A549 (cell line): ENCODE data around the gene ST3GAL6.

Source experiments
- HDAC2 ChIP-seq: fragments of 200-600 bp; sonication (generic); IDR thresholded peaks from 2 replicates; pipeline ENCODE4 v1.6.1; 2016
- JUN ChIP-seq, 2 experiments: fragments of >200 bp; sonication (Bioruptor Twin); formaldehyde crosslinking; IDR thresholded peaks; 2 replicates in 1 of 2; 3 replicates in 1 of 2; pipeline ENCODE4 v1.6.1; 2016 to 2017
- JUNB ChIP-seq: fragments of >200 bp; sonication (Bioruptor Twin); formaldehyde crosslinking; IDR thresholded peaks from 2 replicates; pipeline ENCODE4 v1.6.1; 2016
- POLR2A ChIP-seq: IDR thresholded peaks from 2 replicates; pipeline ENCODE4 v1.6.1; 2012; ENCODE audit warnings: mild to moderate bottlenecking, low read length
- RAD21 ChIP-seq, 2 experiments: fragments of >200 bp in 1 of 2; sonication (Bioruptor Twin) in 1 of 2; formaldehyde crosslinking in 1 of 2; IDR thresholded peaks in 1 of 2; conservative IDR thresholded peaks in 1 of 2; 2 replicates in 1 of 2; 3 replicates in 1 of 2; pipeline ENCODE4 v1.6.1; 2012 to 2018; ENCODE audit warnings: inconsistent platforms in 1 of 2
- TF ChIP-seq, protein P1 (sequence below): fragments of >200 bp; sonication (Bioruptor Twin); formaldehyde crosslinking; IDR thresholded peaks from 3 replicates; pipeline ENCODE4 v1.5.1; 2016
- TF ChIP-seq, protein P2 (sequence below): fragments of 250-450 bp; sonication (Bioruptor Pico); IDR thresholded peaks from 2 replicates; pipeline ENCODE4 v1.5.0; 2021; ENCODE audit warnings: mild to moderate bottlenecking, moderate library complexity, borderline replicate concordance
- TF ChIP-seq, protein P3 (sequence below): fragments of 200-600 bp; sonication (generic); IDR thresholded peaks from 2 replicates; pipeline ENCODE4 v1.6.1; 2016; ENCODE audit warnings: antibody characterized with exemption, mild to moderate bottlenecking, moderate library complexity

DNA sequence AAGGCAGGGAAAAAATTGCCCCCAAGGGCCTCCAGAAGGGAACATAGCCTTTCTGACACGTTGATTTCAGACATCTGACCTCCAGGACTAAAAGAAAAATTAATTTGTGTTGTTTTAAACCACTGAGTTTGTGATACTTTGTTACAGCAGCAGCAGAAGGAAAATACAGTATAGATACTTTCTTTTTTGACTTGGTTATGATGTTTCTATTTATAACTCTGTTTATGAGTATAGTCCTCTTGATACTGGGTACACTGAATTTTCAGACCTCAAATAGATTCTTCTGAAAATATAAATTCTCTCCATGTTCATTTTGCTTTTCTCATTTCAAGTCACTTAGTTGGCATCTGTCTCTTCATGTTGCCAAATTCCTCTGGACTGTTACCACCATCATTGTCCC is 44.4 kb upstream of the ST3GAL6 start:
- TF ChIP-seq, protein P1, sequence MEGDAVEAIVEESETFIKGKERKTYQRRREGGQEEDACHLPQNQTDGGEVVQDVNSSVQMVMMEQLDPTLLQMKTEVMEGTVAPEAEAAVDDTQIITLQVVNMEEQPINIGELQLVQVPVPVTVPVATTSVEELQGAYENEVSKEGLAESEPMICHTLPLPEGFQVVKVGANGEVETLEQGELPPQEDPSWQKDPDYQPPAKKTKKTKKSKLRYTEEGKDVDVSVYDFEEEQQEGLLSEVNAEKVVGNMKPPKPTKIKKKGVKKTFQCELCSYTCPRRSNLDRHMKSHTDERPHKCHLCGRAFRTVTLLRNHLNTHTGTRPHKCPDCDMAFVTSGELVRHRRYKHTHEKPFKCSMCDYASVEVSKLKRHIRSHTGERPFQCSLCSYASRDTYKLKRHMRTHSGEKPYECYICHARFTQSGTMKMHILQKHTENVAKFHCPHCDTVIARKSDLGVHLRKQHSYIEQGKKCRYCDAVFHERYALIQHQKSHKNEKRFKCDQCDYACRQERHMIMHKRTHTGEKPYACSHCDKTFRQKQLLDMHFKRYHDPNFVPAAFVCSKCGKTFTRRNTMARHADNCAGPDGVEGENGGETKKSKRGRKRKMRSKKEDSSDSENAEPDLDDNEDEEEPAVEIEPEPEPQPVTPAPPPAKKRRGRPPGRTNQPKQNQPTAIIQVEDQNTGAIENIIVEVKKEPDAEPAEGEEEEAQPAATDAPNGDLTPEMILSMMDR = no peak
- TF ChIP-seq JUNB (no peak), POLR2A (no peak), JUN (IDR thresholded peaks at IDR 0.05) (no peak), HDAC2 (no peak), RAD21 (conservative IDR thresholded peaks at IDR 0.05 in 1 of 2, IDR thresholded peaks at IDR 0.05 in 1 of 2) (no peak)
- TF ChIP-seq, protein P2, sequence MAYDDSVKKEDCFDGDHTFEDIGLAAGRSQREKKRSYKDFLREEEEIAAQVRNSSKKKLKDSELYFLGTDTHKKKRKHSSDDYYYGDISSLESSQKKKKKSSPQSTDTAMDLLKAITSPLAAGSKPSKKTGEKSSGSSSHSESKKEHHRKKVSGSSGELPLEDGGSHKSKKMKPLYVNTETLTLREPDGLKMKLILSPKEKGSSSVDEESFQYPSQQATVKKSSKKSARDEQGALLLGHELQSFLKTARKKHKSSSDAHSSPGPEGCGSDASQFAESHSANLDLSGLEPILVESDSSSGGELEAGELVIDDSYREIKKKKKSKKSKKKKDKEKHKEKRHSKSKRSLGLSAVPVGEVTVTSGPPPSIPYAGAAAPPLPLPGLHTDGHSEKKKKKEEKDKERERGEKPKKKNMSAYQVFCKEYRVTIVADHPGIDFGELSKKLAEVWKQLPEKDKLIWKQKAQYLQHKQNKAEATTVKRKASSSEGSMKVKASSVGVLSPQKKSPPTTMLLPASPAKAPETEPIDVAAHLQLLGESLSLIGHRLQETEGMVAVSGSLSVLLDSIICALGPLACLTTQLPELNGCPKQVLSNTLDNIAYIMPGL (CRISPR knock-in tag) = no peak
- TF ChIP-seq, protein P3, sequence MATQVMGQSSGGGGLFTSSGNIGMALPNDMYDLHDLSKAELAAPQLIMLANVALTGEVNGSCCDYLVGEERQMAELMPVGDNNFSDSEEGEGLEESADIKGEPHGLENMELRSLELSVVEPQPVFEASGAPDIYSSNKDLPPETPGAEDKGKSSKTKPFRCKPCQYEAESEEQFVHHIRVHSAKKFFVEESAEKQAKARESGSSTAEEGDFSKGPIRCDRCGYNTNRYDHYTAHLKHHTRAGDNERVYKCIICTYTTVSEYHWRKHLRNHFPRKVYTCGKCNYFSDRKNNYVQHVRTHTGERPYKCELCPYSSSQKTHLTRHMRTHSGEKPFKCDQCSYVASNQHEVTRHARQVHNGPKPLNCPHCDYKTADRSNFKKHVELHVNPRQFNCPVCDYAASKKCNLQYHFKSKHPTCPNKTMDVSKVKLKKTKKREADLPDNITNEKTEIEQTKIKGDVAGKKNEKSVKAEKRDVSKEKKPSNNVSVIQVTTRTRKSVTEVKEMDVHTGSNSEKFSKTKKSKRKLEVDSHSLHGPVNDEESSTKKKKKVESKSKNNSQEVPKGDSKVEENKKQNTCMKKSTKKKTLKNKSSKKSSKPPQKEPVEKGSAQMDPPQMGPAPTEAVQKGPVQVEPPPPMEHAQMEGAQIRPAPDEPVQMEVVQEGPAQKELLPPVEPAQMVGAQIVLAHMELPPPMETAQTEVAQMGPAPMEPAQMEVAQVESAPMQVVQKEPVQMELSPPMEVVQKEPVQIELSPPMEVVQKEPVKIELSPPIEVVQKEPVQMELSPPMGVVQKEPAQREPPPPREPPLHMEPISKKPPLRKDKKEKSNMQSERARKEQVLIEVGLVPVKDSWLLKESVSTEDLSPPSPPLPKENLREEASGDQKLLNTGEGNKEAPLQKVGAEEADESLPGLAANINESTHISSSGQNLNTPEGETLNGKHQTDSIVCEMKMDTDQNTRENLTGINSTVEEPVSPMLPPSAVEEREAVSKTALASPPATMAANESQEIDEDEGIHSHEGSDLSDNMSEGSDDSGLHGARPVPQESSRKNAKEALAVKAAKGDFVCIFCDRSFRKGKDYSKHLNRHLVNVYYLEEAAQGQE = no peak
